ENCODE data around the gene C19orf47.
"Not testable (repeated sequence)": the region's sequence is repeated elsewhere in the genome, so short reads cannot be mapped to it uniquely, and the experiment has no call there.

The C19orf47 gene

DNA sequence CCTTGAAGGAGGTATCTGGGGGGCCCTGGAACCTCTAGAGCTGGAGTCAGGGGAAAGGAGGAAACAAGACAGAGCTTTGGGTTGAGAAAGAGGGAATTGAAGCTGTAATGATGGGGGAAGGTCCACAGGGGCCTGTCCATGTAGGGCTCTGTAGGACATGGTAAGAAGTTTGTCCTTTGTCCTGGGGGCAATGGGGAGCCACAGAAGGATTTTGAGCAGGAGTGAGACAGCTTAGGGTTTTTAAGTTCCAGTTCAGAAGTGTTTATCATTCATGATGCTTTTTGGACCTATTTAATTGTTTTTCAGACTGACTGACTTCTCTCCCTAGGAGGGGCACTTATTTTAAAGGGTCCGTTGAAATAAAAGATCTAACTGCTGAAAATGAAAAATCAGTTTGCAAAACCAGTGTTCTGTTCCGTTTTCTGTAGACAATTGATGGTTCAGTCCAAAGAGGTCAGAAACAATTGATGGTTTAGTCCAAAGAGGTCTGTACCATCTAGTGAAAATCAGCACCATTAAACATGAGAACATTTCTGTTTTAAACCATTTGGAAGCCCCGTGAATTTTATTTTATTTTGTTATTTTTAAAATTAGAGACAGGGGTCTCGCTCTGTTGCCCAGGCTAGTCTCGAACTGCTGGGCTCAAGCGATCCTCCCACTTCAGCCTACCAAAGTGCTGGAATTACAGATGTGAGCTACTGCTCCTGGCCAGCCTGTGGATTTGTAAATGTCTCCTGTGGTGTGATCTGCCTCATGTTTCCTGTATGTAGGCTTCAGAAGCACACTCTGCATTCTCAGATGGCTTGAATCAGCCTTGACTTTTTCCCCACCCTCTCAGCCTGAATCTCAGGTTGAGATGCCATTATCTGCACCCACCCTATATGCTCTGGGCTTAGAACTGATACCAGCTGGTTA lies 8.7 kb upstream of the C19orf47 start:
- no peak for DNase-seq (ENCODE audit: low read depth, low spot score)
- no peak overlapping the region for H3K27ac ChIP-seq

DNA sequence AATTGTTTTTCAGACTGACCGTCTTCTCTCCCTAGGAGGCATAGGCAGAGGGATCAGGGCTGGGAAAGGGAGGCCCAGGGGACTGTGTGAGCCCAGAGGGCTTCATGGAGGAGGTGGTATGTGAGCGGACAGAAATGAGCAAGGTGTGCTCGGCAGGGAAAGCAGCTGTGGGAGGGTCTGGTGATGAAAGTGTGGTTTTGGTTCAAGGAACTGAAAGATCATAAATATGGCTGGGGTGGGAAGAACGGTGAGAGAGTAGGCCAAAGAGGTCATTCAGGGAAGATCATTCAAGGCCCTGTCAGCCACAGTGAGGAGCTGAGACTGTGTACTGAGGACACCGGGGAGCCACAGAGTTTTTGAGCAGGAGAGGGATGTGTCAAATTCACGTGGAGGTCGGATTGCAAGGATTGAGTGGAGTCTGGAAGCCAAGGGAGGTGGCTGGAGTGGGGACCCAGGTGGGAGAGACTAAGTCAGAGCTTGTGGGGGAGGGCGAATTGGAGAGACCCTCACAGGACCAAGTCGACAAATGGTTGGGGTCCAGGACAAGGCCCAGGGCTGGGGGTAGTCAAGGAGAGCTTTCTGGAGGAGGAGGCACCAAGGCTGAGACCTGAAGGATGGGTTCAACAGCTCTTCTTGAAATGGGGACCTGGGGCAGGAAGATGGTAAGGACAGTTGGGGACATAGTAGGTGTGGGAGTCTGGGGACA lies 7.9 kb upstream of the C19orf47 start:
- H3K27ac ChIP-seq, result no peak overlapping the region
- no peak for DNase-seq (ENCODE audit: low read depth, low spot score)

DNA sequence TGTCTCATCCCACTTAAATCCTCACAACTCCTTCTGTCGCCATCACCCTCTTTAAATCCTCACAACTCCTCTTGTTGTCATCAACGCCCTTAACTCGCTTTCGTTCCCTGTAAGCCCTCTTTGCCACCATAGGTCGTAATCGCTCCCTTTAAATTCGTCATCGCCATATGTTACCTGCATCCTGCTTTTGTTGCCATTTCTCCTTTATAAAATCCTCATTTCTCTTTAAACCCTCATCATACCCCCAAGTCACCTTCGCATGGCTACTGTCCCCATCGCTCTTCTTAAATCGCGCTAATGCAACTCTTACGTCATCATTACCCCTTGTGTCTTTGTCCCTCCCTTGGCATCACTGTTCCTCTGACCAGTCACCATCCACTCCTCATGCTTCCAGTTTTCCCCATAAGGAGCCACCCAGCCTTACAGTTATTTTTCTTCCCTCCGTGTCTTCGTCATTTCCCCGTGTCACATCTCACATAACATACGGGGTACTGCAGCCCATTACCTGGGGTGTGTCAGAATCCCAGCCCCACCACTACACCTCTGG lies 837 bp upstream of the C19orf47 start:
- no peak for DNase-seq (ENCODE audit: low read depth, low spot score)
- H3K27ac ChIP-seq, result peak overlapping the region; percentile 40

- no peak overlapping the region for H3K27ac ChIP-seq
- no peak for DNase-seq (ENCODE audit: low read depth, low spot score)
Measured at GRCh38 chr19:40344422-40344821, 3.8 kb downstream of the C19orf47 start.

- DNase-seq (ENCODE audit: low read depth, low spot score), result no peak
- peak overlapping the region; percentile 74 for H3K27ac ChIP-seq
Measured at GRCh38 chr19:40342644-40343311, 5.4 kb downstream of the C19orf47 start.

DNA sequence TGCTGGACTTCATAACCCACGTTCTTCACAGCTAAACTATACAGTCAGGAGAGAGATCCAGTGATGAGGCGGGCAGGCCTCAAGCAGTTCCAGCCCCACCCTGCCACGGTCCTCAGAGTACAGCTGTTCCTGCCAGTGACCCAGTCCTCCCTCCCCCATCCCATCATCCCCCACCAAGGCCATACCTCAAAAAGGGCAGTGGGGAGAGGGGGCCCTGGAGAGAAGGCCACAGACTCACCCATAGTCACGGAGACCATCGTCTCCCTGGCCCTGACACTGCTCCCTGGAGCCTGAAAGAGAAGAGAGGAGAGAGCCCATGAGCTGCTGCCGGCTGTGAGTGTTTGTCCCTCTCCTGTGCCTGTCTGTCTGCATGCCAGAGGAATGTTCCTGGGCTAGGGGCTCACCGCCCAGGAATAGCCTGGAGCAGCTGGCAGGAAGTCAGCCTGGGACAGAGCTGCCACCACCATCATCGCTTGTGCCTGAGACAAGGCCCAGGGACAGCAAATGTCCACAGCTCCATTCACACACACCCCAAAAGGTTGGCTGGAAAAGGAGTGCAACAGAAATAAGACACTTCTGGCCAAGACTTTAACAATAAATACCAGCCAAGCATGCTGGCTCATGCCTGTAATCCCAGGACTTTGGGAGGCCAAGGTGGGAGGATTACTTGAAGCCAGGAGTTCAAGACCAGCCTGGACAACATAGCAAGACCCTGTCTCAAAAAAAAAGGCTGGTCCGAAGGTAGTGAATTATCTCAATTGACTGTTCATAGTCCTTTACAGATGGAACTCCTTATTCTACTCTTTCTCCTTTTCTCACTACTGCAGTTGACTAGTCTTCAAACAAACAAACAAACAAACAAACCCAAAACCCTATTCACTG lies 6.4 kb downstream of the C19orf47 start:
- DNase-seq (ENCODE audit: low read depth, low spot score), result no peak
- peak overlapping the region; percentile 74 for H3K27ac ChIP-seq

DNA sequence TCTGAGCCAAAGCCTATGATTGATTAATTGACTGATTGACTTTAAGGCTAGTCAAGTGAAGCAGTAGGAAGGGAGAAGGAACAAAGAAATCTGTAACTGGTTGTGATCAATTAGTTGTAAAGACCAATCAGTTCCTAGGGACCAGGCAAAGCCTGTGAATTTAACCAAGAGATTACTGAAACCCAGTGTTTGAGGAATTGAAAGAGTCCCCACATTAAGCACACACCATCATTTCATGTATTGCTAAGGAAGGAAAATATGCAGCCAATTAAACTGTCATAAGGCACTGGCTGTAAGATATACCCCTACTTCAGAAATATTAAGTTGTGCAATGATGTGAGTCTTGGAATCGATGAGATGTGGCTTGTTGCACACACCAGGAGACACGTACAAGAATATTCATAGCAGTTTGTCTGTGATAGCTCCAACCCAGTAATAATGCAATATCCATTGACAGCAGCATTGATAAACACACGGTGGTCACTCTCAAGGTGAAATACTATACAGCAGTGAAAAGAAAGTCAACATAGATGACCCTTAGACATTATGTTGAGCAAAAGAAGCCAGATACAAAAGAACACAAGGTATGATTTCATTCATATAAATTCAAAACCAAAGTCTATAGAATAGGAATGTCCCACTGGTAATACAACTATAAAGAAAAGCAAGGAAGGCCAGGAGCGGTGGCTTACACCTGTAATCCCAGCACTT lies 9.0 kb downstream of the C19orf47 start:
- H3K27ac ChIP-seq, result no peak overlapping the region
- DNase-seq (ENCODE audit: low read depth, low spot score), result no peak

GRCh38 chr19:40337594-40337993 lies 10.6 kb downstream of the C19orf47 start:
- DNase-seq (ENCODE audit: low read depth, low spot score), result no peak
- no peak overlapping the region for H3K27ac ChIP-seq

- DNase-seq (ENCODE audit: low read depth, low spot score), result no peak
- no peak overlapping the region for H3K27ac ChIP-seq
Measured at GRCh38 chr19:40337107-40337506, 11.1 kb downstream of the C19orf47 start.

DNA sequence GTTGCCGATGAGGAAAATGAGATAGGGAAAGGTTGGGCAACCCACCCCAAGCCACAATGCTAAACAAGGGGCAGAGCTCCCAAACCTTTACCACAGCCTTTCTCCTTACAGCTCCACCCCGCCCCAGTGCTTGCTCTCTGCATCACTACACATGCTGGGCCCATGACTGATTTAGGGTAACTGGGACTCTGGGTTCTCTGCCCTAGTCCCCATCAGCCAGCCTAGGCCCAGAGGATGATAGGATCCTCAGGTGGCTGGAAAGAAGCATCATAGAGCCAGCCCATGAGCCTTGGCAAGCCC lies 11.6 kb downstream of the C19orf47 start:
- no peak overlapping the region for H3K27ac ChIP-seq
- no peak for DNase-seq (ENCODE audit: low read depth, low spot score)

- no peak overlapping the region for H3K27ac ChIP-seq
- no peak for DNase-seq (ENCODE audit: low read depth, low spot score)
Measured at GRCh38 chr19:40335855-40336600, 12.2 kb downstream of the C19orf47 start.

- DNase-seq (ENCODE audit: low read depth, low spot score), result no peak
- H3K27ac ChIP-seq, result no peak overlapping the region
Measured at GRCh38 chr19:40335101-40335500, 13.1 kb downstream of the C19orf47 start.

- DNase-seq (ENCODE audit: low read depth, low spot score); H3K27ac ChIP-seq: not testable (repeated sequence)
Measured at GRCh38 chr19:40333083-40333482, 15.1 kb downstream of the C19orf47 start.

- DNase-seq (ENCODE audit: low read depth, low spot score), result no peak
- no peak overlapping the region for H3K27ac ChIP-seq
Measured at GRCh38 chr19:40332669-40333068, 15.5 kb downstream of the C19orf47 start.

DNA sequence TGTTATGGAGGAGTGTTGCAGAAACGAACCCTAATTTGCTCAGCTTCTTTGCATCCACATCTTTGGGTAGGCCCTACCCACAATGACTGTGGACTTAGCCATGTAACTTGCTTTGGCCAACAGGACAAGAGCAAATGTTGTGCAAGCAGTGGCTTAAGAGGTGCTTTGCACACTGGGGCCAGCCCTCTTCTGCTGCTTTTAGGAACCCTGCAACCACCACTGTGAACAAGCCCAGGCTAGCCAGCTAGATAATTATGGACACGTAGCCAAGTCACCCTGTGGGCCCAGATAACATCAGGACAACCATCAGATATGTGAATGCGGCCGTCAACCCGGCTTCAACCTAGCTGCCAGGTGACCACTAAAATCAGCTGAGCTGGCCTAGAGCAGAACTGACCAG lies 17.1 kb downstream of the C19orf47 start:
- peak; percentile 60 for DNase-seq (ENCODE audit: low read depth, low spot score)
- peak overlapping the region; percentile 60 for H3K27ac ChIP-seq

DNA sequence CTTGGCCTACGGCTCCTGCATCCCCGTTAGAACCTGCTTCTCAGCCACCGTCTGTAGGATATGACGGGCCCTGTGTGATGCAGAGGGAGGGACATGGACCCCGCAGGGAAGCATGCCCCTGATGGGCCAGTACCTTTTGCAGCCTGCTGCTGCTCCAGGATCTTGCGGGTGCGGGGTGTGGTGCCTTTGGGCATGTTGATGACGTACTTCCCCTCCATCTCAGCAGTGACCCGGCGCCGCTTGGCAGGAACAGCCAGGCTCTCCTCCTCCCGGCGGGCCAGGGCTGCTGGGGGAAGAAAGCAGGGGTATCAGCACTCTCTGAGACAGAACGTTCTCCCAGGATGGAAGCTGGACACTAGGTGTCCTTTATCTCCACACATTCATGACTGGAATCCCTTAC lies 22.0 kb downstream of the C19orf47 start:
- no peak for DNase-seq (ENCODE audit: low read depth, low spot score)
- H3K27ac ChIP-seq, result no peak overlapping the region

DNA sequence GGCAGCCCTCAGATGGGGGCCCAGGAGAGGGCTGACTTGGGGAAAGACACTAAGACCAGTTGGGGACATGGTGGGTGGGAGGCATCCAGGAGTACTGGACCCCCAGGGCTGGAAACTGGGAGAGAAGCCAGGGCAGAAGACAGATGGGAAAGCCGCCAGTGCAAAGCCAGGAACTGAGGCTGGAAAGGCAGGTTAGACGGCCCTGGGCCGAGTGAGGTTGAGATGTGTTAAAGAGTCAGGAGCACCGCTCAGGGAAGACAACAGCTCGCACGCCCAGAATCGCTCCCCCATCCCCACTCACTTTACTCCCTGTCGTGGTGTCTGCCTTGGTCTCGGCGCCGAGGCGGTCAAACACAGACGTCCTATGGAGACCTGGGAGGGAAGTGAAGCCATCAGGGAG lies 24.5 kb downstream of the C19orf47 start:
- H3K27ac ChIP-seq, result no peak overlapping the region
- no peak for DNase-seq (ENCODE audit: low read depth, low spot score)

GRCh38 chr19:40322951-40323615 lies 25.1 kb downstream of the C19orf47 start:
- no peak for DNase-seq (ENCODE audit: low read depth, low spot score)
- H3K27ac ChIP-seq, result no peak overlapping the region

All from epithelial cell of prostate (primary cell).